Caco-2 (cell line): ENCODE measurements around the gene SNW1. TPM values are rescaled to one million over a fixed set of nuclear protein-coding genes. Genes with fewer than 3 reads are reported as not detected.

Source experiments
- BruUV-seq: library from RNA; stranded (reverse); fragments of 400-500 nt; replicated peaks from 2 replicates; lab custom pipeline; 2021; lab: Mats Ljungman, UMichigan
- CTCF ChIA-PET: fragments of 300-600 bp; sonication (Branson Sonifier 250); formaldehyde crosslinking; loops from one replicate; lab custom pipeline; 2022; ENCODE audit warnings: antibody characterized with exemption; lab: Charles Lee
- POLR2A ChIA-PET: fragments of 300-600 bp; sonication (Branson Sonifier 250); formaldehyde crosslinking; loops from one replicate; lab custom pipeline; 2022; ENCODE audit warnings: antibody characterized with exemption; lab: Charles Lee
- DNase-seq, 2 experiments: peaks; one replicate each; pipeline versions ENCODE4 v3.0.0 to v3.0.0-alpha.2; 2020 to 2022
- H3K27me3 ChIP-seq: replicated peaks from 2 replicates; pipeline ENCODE4 v1.6.0; 2011; ENCODE audit warnings: low read length; ENCODE audit not compliant: control insufficient read depth, insufficient read depth
- H3K36me3 ChIP-seq: 2 replicates; pipeline ENCODE4 v1.5.1; 2011; ENCODE audit warnings: low read length; ENCODE audit not compliant: control insufficient read depth, insufficient read depth
- H3K4me1 ChIP-seq: fragments of 250-450 bp; sonication (Bioruptor Pico); 2 replicates; pipeline ENCODE4 v1.5.1; 2020; ENCODE audit warnings: mild to moderate bottlenecking
- H3K4me3 ChIP-seq: 2 replicates; pipeline ENCODE4 v1.5.1; 2011; ENCODE audit warnings: low read depth, mild to moderate bottlenecking, control low read depth, low read length
- H3K9me3 ChIP-seq: fragments of 250-450 bp; sonication (Bioruptor Pico); 2 replicates; pipeline ENCODE4 v1.5.1; 2020; ENCODE audit warnings: mild to moderate bottlenecking, moderate library complexity
- H3K27ac Mint-ChIP-seq: one replicate; pipeline ENCODE4 v1.8.0; 2022; ENCODE audit warnings: mixed read lengths; ENCODE audit not compliant: unreplicated experiment
- H3K27me3 Mint-ChIP-seq: one replicate; pipeline ENCODE4 v1.8.0; 2022; ENCODE audit warnings: mixed read lengths; ENCODE audit not compliant: insufficient read depth, unreplicated experiment
- H3K36me3 Mint-ChIP-seq: one replicate; pipeline ENCODE4 v1.8.0; 2022; ENCODE audit warnings: mild to moderate bottlenecking, mixed read lengths; ENCODE audit not compliant: insufficient read depth, unreplicated experiment
- H3K4me1 Mint-ChIP-seq: one replicate; pipeline ENCODE4 v1.8.0; 2022; ENCODE audit warnings: low read depth, mixed read lengths; ENCODE audit not compliant: unreplicated experiment
- H3K4me3 Mint-ChIP-seq: one replicate; pipeline ENCODE4 v1.8.0; 2022; ENCODE audit warnings: mild to moderate bottlenecking, moderate library complexity, mixed read lengths; ENCODE audit not compliant: unreplicated experiment
- H3K9me3 Mint-ChIP-seq: one replicate; pipeline ENCODE4 v1.8.0; 2022; ENCODE audit warnings: mixed read lengths; ENCODE audit not compliant: unreplicated experiment
- intact Hi-C: fragments of 100-400 bp; cut with micrococcal nuclease; formaldehyde crosslinking; loops from one replicate; pipeline ENCODE4 v1.10.0; 2022; ENCODE audit not compliant: unreplicated experiment
- total RNA-seq: library from RNA; stranded (reverse); gene quantifications from 2 replicates; pipeline ENCODE4 v1.2.3, GENCODE V29; 2022
- TF ChIP-seq, protein P1 (sequence below), 2 experiments: fragments of 200-600 bp in 1 of 2; IDR thresholded peaks; 1 replicate in 1 of 2; 2 replicates in 1 of 2; pipeline versions ENCODE4 v1.5.1 to v1.8.0; 2011 to 2022; ENCODE audit warnings: antibody characterized with exemption in 1 of 2, control low read depth in 1 of 2, inconsistent platforms in 1 of 2, low read depth in 1 of 2, low read length in 1 of 2, mild to moderate bottlenecking in 1 of 2, moderate library complexity in 1 of 2; ENCODE audit not compliant: insufficient read depth in 1 of 2, severe bottlenecking in 1 of 2, unreplicated experiment in 1 of 2

The SNW1 gene
- total RNA-seq, 1 experiment from 2014 or later = 119 TPM

GRCh38 chr14:77707355-77707723 is 53.6 kb downstream of the SNW1 start:
- H3K27me3 Mint-ChIP-seq = no peaks in the 10 kb centered on the region
- Histone ChIP-seq H3K9me3 (no peaks in the 10 kb centered on the region), H3K4me1 (peaks cover 8% of the 10 kb centered on the region; the same call in 1 of the 2 replicates), H3K36me3 (no peaks in the 10 kb centered on the region), H3K27me3 (no peaks in the 10 kb centered on the region), H3K4me3 (peak overlapping the region; percentile 71)
- intact Hi-C loops = loop anchor here (1.0 to 5.0 kb wide), 2 partner anchors 52 to 90 kb away; partner anchors contain the start of gene SPTLC2
- TSS peak; percentile 64 for BruUV-seq
- peak in 1 of 2 experiments; percentile 38 for DNase-seq
- peaks cover 17% of the 10 kb centered on the region for H3K4me1 Mint-ChIP-seq
- POLR2A ChIA-PET = interaction anchor here (0.5 kb wide), 1 partner anchor 14 kb away, joined by 5 read pairs; no protein-coding TSS in a partner anchor
- H3K9me3 Mint-ChIP-seq = no peaks in the 10 kb centered on the region
- H3K27ac Mint-ChIP-seq = peak overlapping the region; percentile 77
- peaks cover 41% of the 10 kb centered on the region for H3K36me3 Mint-ChIP-seq
- H3K4me3 Mint-ChIP-seq = peak overlapping the region; percentile 86
- CTCF ChIA-PET = interaction anchor here (0.6 to 0.7 kb wide), 2 partner anchors 52 to 131 kb away, joined by 3 read pairs; no protein-coding TSS in a partner anchor
- TF ChIP-seq, protein P1, sequence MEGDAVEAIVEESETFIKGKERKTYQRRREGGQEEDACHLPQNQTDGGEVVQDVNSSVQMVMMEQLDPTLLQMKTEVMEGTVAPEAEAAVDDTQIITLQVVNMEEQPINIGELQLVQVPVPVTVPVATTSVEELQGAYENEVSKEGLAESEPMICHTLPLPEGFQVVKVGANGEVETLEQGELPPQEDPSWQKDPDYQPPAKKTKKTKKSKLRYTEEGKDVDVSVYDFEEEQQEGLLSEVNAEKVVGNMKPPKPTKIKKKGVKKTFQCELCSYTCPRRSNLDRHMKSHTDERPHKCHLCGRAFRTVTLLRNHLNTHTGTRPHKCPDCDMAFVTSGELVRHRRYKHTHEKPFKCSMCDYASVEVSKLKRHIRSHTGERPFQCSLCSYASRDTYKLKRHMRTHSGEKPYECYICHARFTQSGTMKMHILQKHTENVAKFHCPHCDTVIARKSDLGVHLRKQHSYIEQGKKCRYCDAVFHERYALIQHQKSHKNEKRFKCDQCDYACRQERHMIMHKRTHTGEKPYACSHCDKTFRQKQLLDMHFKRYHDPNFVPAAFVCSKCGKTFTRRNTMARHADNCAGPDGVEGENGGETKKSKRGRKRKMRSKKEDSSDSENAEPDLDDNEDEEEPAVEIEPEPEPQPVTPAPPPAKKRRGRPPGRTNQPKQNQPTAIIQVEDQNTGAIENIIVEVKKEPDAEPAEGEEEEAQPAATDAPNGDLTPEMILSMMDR (IDR thresholded peaks at IDR 0.05; ENCODE audit: insufficient read depth in 1 of 2, low read depth in 1 of 2, low read length in 1 of 2, severe bottlenecking in 1 of 2, unreplicated experiment in 1 of 2) = peak in 1 of 2 experiments; percentile 35

DNA sequence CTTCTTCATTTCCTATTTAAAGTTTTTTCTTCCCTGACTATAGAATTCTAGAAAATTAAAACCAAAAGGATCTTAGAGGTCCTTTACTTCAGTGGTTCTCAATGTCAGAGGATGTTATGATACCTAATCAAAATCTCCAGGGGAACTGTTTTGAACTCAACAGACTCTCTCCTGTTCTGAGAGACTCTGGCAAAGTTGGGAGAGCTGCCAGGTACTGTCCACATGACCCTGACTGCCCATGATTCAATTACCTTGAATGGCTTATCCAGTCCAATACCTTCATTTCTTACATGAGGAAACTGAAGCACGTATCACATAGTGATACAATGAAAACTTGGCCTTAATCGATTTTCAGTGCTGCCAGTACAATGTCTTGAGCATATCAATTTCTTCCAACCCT is 69.7 kb downstream of the SNW1 start:
- CTCF ChIA-PET = no interaction called here
- no peak overlapping the region for H3K4me3 Mint-ChIP-seq
- no peaks in the 10 kb centered on the region for H3K27me3 Mint-ChIP-seq
- Histone ChIP-seq H3K36me3 (no peaks in the 10 kb centered on the region), H3K4me3 (no peak overlapping the region), H3K27me3 (no peaks in the 10 kb centered on the region), H3K9me3 (no peaks in the 10 kb centered on the region), H3K4me1 (no peaks in the 10 kb centered on the region)
- no peaks in the 10 kb centered on the region for H3K4me1 Mint-ChIP-seq
- no peak for DNase-seq
- no peaks in the 10 kb centered on the region for H3K9me3 Mint-ChIP-seq
- intact Hi-C loops = no loop called here
- POLR2A ChIA-PET = no interaction called here
- no peak overlapping the region for H3K27ac Mint-ChIP-seq
- TF ChIP-seq, protein P1 (IDR thresholded peaks at IDR 0.05; ENCODE audit: insufficient read depth in 1 of 2, low read depth in 1 of 2, low read length in 1 of 2, severe bottlenecking in 1 of 2, unreplicated experiment in 1 of 2) = no peak
- no TSS peak for BruUV-seq
- peaks cover 25% of the 10 kb centered on the region for H3K36me3 Mint-ChIP-seq

- POLR2A ChIA-PET = no interaction called here
- no TSS peak for BruUV-seq
- peaks cover 8% of the 10 kb centered on the region for H3K4me1 Mint-ChIP-seq
- H3K9me3 Mint-ChIP-seq = no peaks in the 10 kb centered on the region
- H3K27me3 Mint-ChIP-seq = no peaks in the 10 kb centered on the region
- TF ChIP-seq, protein P1 (IDR thresholded peaks at IDR 0.05; ENCODE audit: insufficient read depth in 1 of 2, low read depth in 1 of 2, low read length in 1 of 2, severe bottlenecking in 1 of 2, unreplicated experiment in 1 of 2) = no peak
- no peak for DNase-seq
- intact Hi-C loops = no loop called here
- no peaks in the 10 kb centered on the region for H3K27me3 ChIP-seq
- no peak overlapping the region for H3K27ac Mint-ChIP-seq
- H3K9me3 ChIP-seq = no peaks in the 10 kb centered on the region
- H3K4me1 ChIP-seq = peaks cover 14% of the 10 kb centered on the region
- H3K36me3 ChIP-seq = no peaks in the 10 kb centered on the region
- H3K36me3 Mint-ChIP-seq = peaks cover 31% of the 10 kb centered on the region
- CTCF ChIA-PET = no interaction called here
- no peak overlapping the region for H3K4me3 Mint-ChIP-seq
- H3K4me3 ChIP-seq = no peak overlapping the region
Observed at GRCh38 chr14:77682158-77682553, 78.8 kb downstream of the SNW1 start.
